ENCODE data around the gene KIAA0753.
A peak's percentile ranks its signal among the peaks of the same experiment; 100 is the strongest.

KIAA0753 gene

GRCh38 chr17:6548034-6548433 is 92.5 kb downstream of the KIAA0753 start:
- Mint-ChIP-seq H3K9me3 (no peaks in the 10 kb centered on the region), H3K4me3 (peak overlapping the region; percentile 27), H3K36me3 (peaks cover 10% of the 10 kb centered on the region), H3K27ac (peak overlapping the region; percentile 60), H3K4me1 (peaks cover 15% of the 10 kb centered on the region)
- no peak for ATAC-seq
- DNase-seq (ENCODE audit: low spot score in 2 of 2) = no peak

- H3K9me3 Mint-ChIP-seq = no peaks in the 10 kb centered on the region
- H3K36me3 Mint-ChIP-seq = peaks cover 10% of the 10 kb centered on the region
- H3K4me1 Mint-ChIP-seq = peaks cover 15% of the 10 kb centered on the region
- ATAC-seq = no peak
- H3K4me3 Mint-ChIP-seq = no peak overlapping the region
- no peak for DNase-seq (ENCODE audit: low spot score in 2 of 2)
- no peak overlapping the region for H3K27ac Mint-ChIP-seq
Observed at GRCh38 chr17:6547336-6547735, 93.2 kb downstream of the KIAA0753 start.

GRCh38 chr17:6546069-6546718 is 94.3 kb downstream of the KIAA0753 start:
- Mint-ChIP-seq H3K9me3 (no peaks in the 10 kb centered on the region), H3K4me3 (no peak overlapping the region), H3K27ac (no peak overlapping the region), H3K4me1 (peaks cover 15% of the 10 kb centered on the region), H3K36me3 (peaks cover 10% of the 10 kb centered on the region)
- DNase-seq (ENCODE audit: low spot score in 2 of 2) (no peak), ATAC-seq (no peak)

- Mint-ChIP-seq H3K4me1 (peaks cover 15% of the 10 kb centered on the region), H3K27ac (no peak overlapping the region), H3K9me3 (no peaks in the 10 kb centered on the region), H3K4me3 (no peak overlapping the region), H3K36me3 (peaks cover 10% of the 10 kb centered on the region)
- ATAC-seq = no peak
- no peak for DNase-seq (ENCODE audit: low spot score in 2 of 2)
Observed at GRCh38 chr17:6545291-6545690, 95.2 kb downstream of the KIAA0753 start.

GRCh38 chr17:6544011-6544370 is 96.5 kb downstream of the KIAA0753 start:
- H3K4me1 Mint-ChIP-seq = peaks cover 10% of the 10 kb centered on the region
- no peak overlapping the region for H3K27ac Mint-ChIP-seq
- peaks cover 10% of the 10 kb centered on the region for H3K36me3 Mint-ChIP-seq
- ATAC-seq (no peak), DNase-seq (ENCODE audit: low spot score in 2 of 2) (no peak)
- no peak overlapping the region for H3K4me3 Mint-ChIP-seq
- no peaks in the 10 kb centered on the region for H3K9me3 Mint-ChIP-seq

- DNase-seq (ENCODE audit: low spot score in 2 of 2) = no peak
- Mint-ChIP-seq H3K27ac (no peak overlapping the region), H3K9me3 (no peaks in the 10 kb centered on the region), H3K36me3 (peaks cover 10% of the 10 kb centered on the region), H3K4me1 (peaks cover 4% of the 10 kb centered on the region), H3K4me3 (no peak overlapping the region)
- ATAC-seq = no peak
Observed at GRCh38 chr17:6543079-6544010, 97.2 kb downstream of the KIAA0753 start.

- Mint-ChIP-seq H3K27ac (no peak overlapping the region), H3K4me3 (no peak overlapping the region), H3K4me1 (no peaks in the 10 kb centered on the region), H3K9me3 (no peaks in the 10 kb centered on the region), H3K36me3 (peaks cover 10% of the 10 kb centered on the region)
- DNase-seq (ENCODE audit: low spot score in 2 of 2) (no peak), ATAC-seq (no peak)
Observed at GRCh38 chr17:6542577-6542976, 97.9 kb downstream of the KIAA0753 start.

- no peak for ATAC-seq
- Mint-ChIP-seq H3K4me3 (no peak overlapping the region), H3K4me1 (no peaks in the 10 kb centered on the region), H3K36me3 (peaks cover 10% of the 10 kb centered on the region), H3K27ac (no peak overlapping the region), H3K9me3 (no peaks in the 10 kb centered on the region)
- DNase-seq (ENCODE audit: low spot score in 2 of 2) = no peak
Observed at GRCh38 chr17:6541886-6542285, 98.6 kb downstream of the KIAA0753 start.

GRCh38 chr17:6539871-6540270 is 100.6 kb downstream of the KIAA0753 start:
- no peaks in the 10 kb centered on the region for H3K36me3 Mint-ChIP-seq
- H3K9me3 Mint-ChIP-seq = no peaks in the 10 kb centered on the region
- no peak for ATAC-seq
- no peak overlapping the region for H3K4me3 Mint-ChIP-seq
- H3K27ac Mint-ChIP-seq = no peak overlapping the region
- no peak for DNase-seq (ENCODE audit: low spot score in 2 of 2)
- H3K4me1 Mint-ChIP-seq = no peaks in the 10 kb centered on the region

GRCh38 chr17:6536566-6537065 is 103.9 kb downstream of the KIAA0753 start:
- ATAC-seq (peak; percentile 13), DNase-seq (ENCODE audit: low spot score in 2 of 2) (no peak)
- Mint-ChIP-seq H3K27ac (no peak overlapping the region), H3K9me3 (no peaks in the 10 kb centered on the region), H3K4me3 (no peak overlapping the region), H3K4me1 (peaks cover 6% of the 10 kb centered on the region), H3K36me3 (peaks cover 6% of the 10 kb centered on the region)

- Mint-ChIP-seq H3K4me3 (no peak overlapping the region), H3K36me3 (peaks cover 6% of the 10 kb centered on the region), H3K27ac (no peak overlapping the region), H3K4me1 (peaks cover 6% of the 10 kb centered on the region), H3K9me3 (no peaks in the 10 kb centered on the region)
- ATAC-seq (no peak), DNase-seq (ENCODE audit: low spot score in 2 of 2) (no peak)
Observed at GRCh38 chr17:6536053-6536452, 104.5 kb downstream of the KIAA0753 start.

- Mint-ChIP-seq H3K4me1 (peaks cover 6% of the 10 kb centered on the region), H3K36me3 (peaks cover 6% of the 10 kb centered on the region), H3K27ac (no peak overlapping the region), H3K4me3 (no peak overlapping the region), H3K9me3 (no peaks in the 10 kb centered on the region)
- no peak for DNase-seq (ENCODE audit: low spot score in 2 of 2)
- ATAC-seq = no peak
Observed at GRCh38 chr17:6534846-6535514, 105.5 kb downstream of the KIAA0753 start.

GRCh38 chr17:6532441-6532885 is 108.0 kb downstream of the KIAA0753 start:
- H3K4me3 Mint-ChIP-seq = no peak overlapping the region
- no peak for ATAC-seq

GRCh38 chr17:6531575-6531974 is 108.9 kb downstream of the KIAA0753 start:
- Mint-ChIP-seq H3K27ac (no peak overlapping the region), H3K36me3 (peaks cover 6% of the 10 kb centered on the region), H3K4me1 (peaks cover 6% of the 10 kb centered on the region), H3K4me3 (no peak overlapping the region), H3K9me3 (no peaks in the 10 kb centered on the region)
- ATAC-seq = no peak
- no peak for DNase-seq (ENCODE audit: low spot score in 2 of 2)

More at GRCh38 chr17:6532441-6532885, 108.0 kb downstream of the KIAA0753 start:
- H3K9me3 Mint-ChIP-seq = no peaks in the 10 kb centered on the region
- no peak for DNase-seq (ENCODE audit: low spot score in 2 of 2)
- H3K4me1 Mint-ChIP-seq = peaks cover 6% of the 10 kb centered on the region
- H3K36me3 Mint-ChIP-seq = peaks cover 6% of the 10 kb centered on the region
- no peak overlapping the region for H3K27ac Mint-ChIP-seq

- H3K36me3 Mint-ChIP-seq = peaks cover 6% of the 10 kb centered on the region
- DNase-seq (ENCODE audit: low spot score in 2 of 2) (no peak), ATAC-seq (no peak)
- no peak overlapping the region for H3K4me3 Mint-ChIP-seq
- H3K9me3 Mint-ChIP-seq = no peaks in the 10 kb centered on the region
- peaks cover 6% of the 10 kb centered on the region for H3K4me1 Mint-ChIP-seq
- no peak overlapping the region for H3K27ac Mint-ChIP-seq
Observed at GRCh38 chr17:6530324-6530920, 110.1 kb downstream of the KIAA0753 start.
